Kidney (tissue), 14 donors: ENCODE data around the gene H1-8. TPM values are rescaled to one million over a fixed set of nuclear protein-coding genes. Genes with fewer than 3 reads are reported as not detected.

Source experiments
- DNase-seq, 5 donors: peaks; one replicate each; pipeline ENCODE4 v3.0.0-alpha.2; 2013 to 2020
- FAIRE-seq: peaks from 2 replicates; lab custom pipeline; 2012; peaks lifted over from hg19 to GRCh38; lab: Jason Lieb, UNC
- H3K27ac ChIP-seq, 2 donors: one replicate each; pipeline ENCODE4 v1.7.0; 2013; ENCODE audit warnings: low read depth in 2 of 2, low read length in 2 of 2, inconsistent platforms in 1 of 2
- H3K27me3 ChIP-seq: one replicate; pipeline ENCODE4 v1.7.1; 2013; ENCODE audit warnings: low read length, inconsistent platforms; ENCODE audit not compliant: control insufficient read depth, insufficient read depth
- H3K36me3 ChIP-seq, 3 donors: one replicate each; pipeline versions ENCODE4 v1.7.0 to v1.7.1; 2013; ENCODE audit warnings: low read length in 3 of 3, control low read depth in 1 of 3, inconsistent platforms in 1 of 3; ENCODE audit not compliant: insufficient read depth in 3 of 3, control insufficient read depth in 2 of 3
- H3K4me1 ChIP-seq, 3 donors: one replicate each; pipeline versions ENCODE4 v1.7.0 to v1.7.1; 2013; ENCODE audit warnings: low read length in 3 of 3, inconsistent platforms in 1 of 3, low read depth in 1 of 3; ENCODE audit not compliant: control insufficient read depth in 2 of 3, insufficient read depth in 2 of 3
- H3K4me3 ChIP-seq, 3 donors: one replicate each; pipeline versions ENCODE4 v1.7.0 to v1.8.1; 2013; ENCODE audit warnings: low read length in 3 of 3, control low read depth in 1 of 3, inconsistent platforms in 1 of 3
- H3K9ac ChIP-seq, 3 donors: one replicate each; pipeline versions ENCODE4 v1.7.0 to v1.7.1; 2013; ENCODE audit warnings: low read length in 3 of 3, control low read depth in 1 of 3, inconsistent platforms in 1 of 3
- H3K9me3 ChIP-seq, 3 donors: one replicate each; pipeline versions ENCODE4 v1.7.0 to v1.7.1; 2013; ENCODE audit warnings: low read length in 3 of 3, control low read depth in 1 of 3, inconsistent platforms in 1 of 3; ENCODE audit not compliant: control insufficient read depth in 2 of 3, insufficient read depth in 1 of 3
- CTCF ChIP-seq: IDR thresholded peaks from 3 replicates; pipeline ENCODE4 v1.5.1; 2012; ENCODE audit warnings: mild to moderate bottlenecking, moderate library complexity, borderline replicate concordance; ENCODE audit not compliant: insufficient read depth; ENCODE audit errors: extremely low read depth
- intact Hi-C: fragments of 100-400 bp; cut with DNase I; formaldehyde crosslinking; loops from one replicate; pipeline ENCODE4 v1.11.1; 2022
- polyA plus RNA-seq: library from polyadenylated mRNA; stranded (reverse); fragments of 350-450 nt; fragmentation: Illumina TruSeq; extraction: RNeasy Lipid Tissue Mini Kit (QIAGEN cat#74804); gene quantifications from one replicate; pipeline ENCODE4 v1.2.3, GENCODE V29; 2014; ENCODE audit warnings: low read depth, low replicate concordance; ENCODE audit not compliant: insufficient read depth
- total RNA-seq: library from RNA; stranded (reverse); fragmentation: NEBNext Ultra II Directional; extraction: Animal tissue kit (Norgen Biotek cat#: 25700); gene quantifications from one replicate; pipeline ENCODE4 v1.2.1, GENCODE V29; 2021
- donor health status: control.
- donor health status: control.
- donor health status: control.
- donor health status: control.
- donor health status: control.
- donor health status: DM: yes; HTN: yes; CAD: no.
- donor health status: Normal renal cell carcinoma (clear cell type).

The H1-8 gene
- total and polyA plus RNA-seq, 2 donors from 2014 or later = not detected

- intact Hi-C loops = no loop called here
- H3K27me3 ChIP-seq = no peaks in the 10 kb centered on the region
- no peak overlapping the region for H3K27ac ChIP-seq
- H3K9ac ChIP-seq = no peak overlapping the region
- H3K4me3 ChIP-seq = no peak overlapping the region
- no peak for TF ChIP-seq CTCF
- peaks cover 0 to 3% (median 3%) of the 10 kb centered on the region in 3 donors for H3K36me3 ChIP-seq
- DNase-seq (no peak), FAIRE-seq (no peak)
- no peaks in the 10 kb centered on the region for H3K9me3 ChIP-seq
- H3K4me1 ChIP-seq = peaks cover 0 to 11% (median 3%) of the 10 kb centered on the region in 3 donors
Observed at GRCh38 chr3:129564981-129565644, 22.1 kb downstream of the H1-8 start.

GRCh38 chr3:129565902-129566301, 22.9 kb downstream of the H1-8 start:
- no peaks in the 10 kb centered on the region for H3K27me3 ChIP-seq
- intact Hi-C loops = no loop called here
- H3K9ac ChIP-seq = no peak overlapping the region
- no peak overlapping the region for H3K27ac ChIP-seq
- no peaks in the 10 kb centered on the region for H3K9me3 ChIP-seq
- H3K4me1 ChIP-seq = peaks cover 0 to 8% (median 0%) of the 10 kb centered on the region in 3 donors
- DNase-seq = no peak
- H3K36me3 ChIP-seq = peaks cover 0 to 4% (median 3%) of the 10 kb centered on the region in 3 donors
- no peak overlapping the region for H3K4me3 ChIP-seq
- no peak for TF ChIP-seq CTCF
- no peak for FAIRE-seq

DNA sequence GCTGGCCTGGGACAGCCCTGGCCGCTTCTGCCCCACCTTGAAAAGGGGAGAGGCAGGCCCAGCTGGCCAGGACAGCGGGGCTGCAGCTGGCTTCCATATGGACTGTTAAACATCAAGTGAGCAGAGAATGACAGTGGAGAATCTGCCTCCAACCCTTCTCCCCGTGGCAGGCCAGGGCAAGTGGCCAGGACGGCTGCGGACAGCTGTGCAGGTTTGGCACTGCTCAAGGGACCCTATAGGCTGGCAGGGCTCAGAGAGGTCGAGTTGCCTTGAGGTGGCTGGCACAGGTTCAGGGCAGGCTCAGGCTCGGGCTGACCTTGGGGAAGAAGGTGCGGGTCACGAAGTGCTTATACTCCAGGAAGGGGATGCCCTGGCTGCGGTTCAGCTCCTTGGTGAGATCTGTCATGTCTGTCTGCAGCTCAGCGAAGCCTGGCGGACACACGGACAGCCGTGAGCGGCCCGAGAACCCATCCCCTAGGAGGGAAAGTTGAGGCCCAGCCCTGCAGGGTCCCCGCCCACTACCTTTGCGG, 24.3 kb downstream of the H1-8 start:
- H3K9ac ChIP-seq = no peak overlapping the region
- H3K27me3 ChIP-seq = no peaks in the 10 kb centered on the region
- DNase-seq (no peak), FAIRE-seq (no peak)
- no peak overlapping the region for H3K27ac ChIP-seq
- H3K36me3 ChIP-seq = peaks cover 0 to 4% (median 3%) of the 10 kb centered on the region in 3 donors
- H3K4me1 ChIP-seq = no peaks in the 10 kb centered on the region
- H3K4me3 ChIP-seq = no peak overlapping the region
- no peak for TF ChIP-seq CTCF
- no peaks in the 10 kb centered on the region for H3K9me3 ChIP-seq
- intact Hi-C loops = no loop called here

DNA sequence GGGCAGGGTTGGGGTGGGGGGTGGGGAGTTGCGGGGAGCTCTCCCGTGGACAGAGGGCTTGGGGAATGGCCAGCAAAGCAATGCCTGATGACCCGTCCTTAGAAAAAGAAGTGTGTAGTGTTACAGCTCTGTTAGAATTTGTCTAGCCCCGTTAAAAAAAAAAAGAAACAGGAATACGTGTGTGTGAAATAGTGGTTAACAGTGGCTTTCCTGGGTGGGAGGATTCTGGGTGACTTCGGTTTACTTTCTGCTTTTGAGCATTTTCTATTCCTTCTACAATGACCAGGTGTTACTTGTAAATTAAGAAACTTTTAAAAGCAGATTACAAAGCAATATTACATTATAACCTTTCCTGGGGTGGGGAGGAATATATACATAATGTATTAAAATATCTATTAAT, 25.0 kb downstream of the H1-8 start:
- intact Hi-C loops = no loop called here
- TF ChIP-seq CTCF = no peak
- H3K4me3 ChIP-seq = no peak overlapping the region
- H3K27me3 ChIP-seq = no peaks in the 10 kb centered on the region
- H3K9me3 ChIP-seq = no peaks in the 10 kb centered on the region
- H3K4me1 ChIP-seq = no peaks in the 10 kb centered on the region
- no peak for FAIRE-seq
- no peak overlapping the region for H3K27ac ChIP-seq
- H3K9ac ChIP-seq = no peak overlapping the region
- DNase-seq = no peak
- peaks cover 0 to 4% (median 3%) of the 10 kb centered on the region in 3 donors for H3K36me3 ChIP-seq
